Thoracic aorta (tissue), 2 donors: ENCODE results near the gene DUSP6. TPM values are rescaled to one million over a fixed set of nuclear protein-coding genes. Genes with fewer than 3 reads are reported as not detected.

Source experiments
- ATAC-seq: fragments of 150-250 bp; one replicate; pipeline ENCODE4 v1.8.0; 2017; ENCODE audit warnings: low read depth; ENCODE audit not compliant: insufficient number of reproducible peaks, low FRiP score
- DNase-seq: peaks from one replicate; pipeline ENCODE4 v3.0.0-alpha.2; 2020; ENCODE audit warnings: low spot score
- H3K27ac ChIP-seq, 2 donors: fragments of 200-600 bp; sonication (generic); 1 replicate in 1 of 2; 2 replicates in 1 of 2; pipeline ENCODE4 v1.5.1; 2016; ENCODE audit warnings: mild to moderate bottlenecking in 2 of 2, moderate library complexity in 2 of 2
- H3K27me3 ChIP-seq: fragments of 200-600 bp; sonication (generic); replicated peaks from 2 replicates; pipeline ENCODE4 v1.6.0; 2016; ENCODE audit warnings: mild to moderate bottlenecking; ENCODE audit not compliant: insufficient read depth
- H3K36me3 ChIP-seq: fragments of 200-600 bp; sonication (generic); one replicate; pipeline ENCODE4 v1.5.1; 2016
- H3K4me1 ChIP-seq, 2 donors: fragments of 200-600 bp; sonication (generic); 1 replicate in 1 of 2; 2 replicates in 1 of 2; pipeline versions ENCODE4 v1.5.1 to v1.6.0; 2016; ENCODE audit warnings: low read depth in 2 of 2, mild to moderate bottlenecking in 1 of 2; ENCODE audit not compliant: control insufficient read depth in 1 of 2
- H3K4me3 ChIP-seq: fragments of 200-600 bp; sonication (generic); 2 replicates; pipeline ENCODE4 v1.5.1; 2016; ENCODE audit warnings: mild to moderate bottlenecking
- H3K9me3 ChIP-seq: fragments of 200-600 bp; sonication (generic); 2 replicates; pipeline ENCODE4 v1.5.1; 2016
- total RNA-seq, 2 donors: library from RNA; depleted of rRNA; stranded (reverse); fragments of >200 nt; gene quantifications; one replicate each; pipeline versions ENCODE4 v1.1.0 to v1.2.3, GENCODE V29; 2016
- TF ChIP-seq, protein P1 (sequence below): fragments of 200-600 bp; sonication (generic); IDR thresholded peaks from one replicate; pipeline ENCODE4 v1.5.1; 2019; ENCODE audit warnings: antibody characterized with exemption

Gene DUSP6
- total RNA-seq, 2 donors from 2014 or later, result 103 to 147 TPM

DNA sequence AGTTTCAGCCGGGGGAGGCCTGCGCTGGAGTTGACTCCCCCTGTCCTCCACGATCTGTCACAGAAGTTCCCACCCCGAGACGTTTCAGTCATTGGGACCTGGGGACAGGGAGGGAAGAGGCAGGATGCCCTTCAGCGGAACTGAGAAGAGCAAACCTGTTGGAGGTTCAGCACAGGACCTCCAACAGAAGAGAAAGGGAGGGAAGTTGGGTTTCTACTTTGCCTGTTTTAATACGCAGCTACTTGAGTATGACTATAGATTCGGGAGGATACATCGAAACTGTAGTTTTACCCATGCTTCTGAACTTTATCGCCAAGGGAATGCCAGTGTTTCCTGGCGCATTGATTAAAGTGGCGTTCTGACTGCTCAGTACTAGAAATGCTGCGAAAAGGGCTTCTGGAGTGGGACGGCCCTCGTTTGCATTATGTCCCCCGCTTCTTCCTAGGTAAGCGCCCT is 2.3 kb upstream of the DUSP6 start:
- no peak for DNase-seq
- Histone ChIP-seq H3K36me3 (no peaks in the 10 kb centered on the region), H3K27me3 (no peaks in the 10 kb centered on the region), H3K4me3 (peak overlapping the region; percentile 76), H3K9me3 (no peaks in the 10 kb centered on the region), H3K27ac (peak overlapping the region; percentile 97 to 99), H3K4me1 (peaks cover 9 to 31% of the 10 kb centered on the region in 2 donors)
- TF ChIP-seq, protein P1, sequence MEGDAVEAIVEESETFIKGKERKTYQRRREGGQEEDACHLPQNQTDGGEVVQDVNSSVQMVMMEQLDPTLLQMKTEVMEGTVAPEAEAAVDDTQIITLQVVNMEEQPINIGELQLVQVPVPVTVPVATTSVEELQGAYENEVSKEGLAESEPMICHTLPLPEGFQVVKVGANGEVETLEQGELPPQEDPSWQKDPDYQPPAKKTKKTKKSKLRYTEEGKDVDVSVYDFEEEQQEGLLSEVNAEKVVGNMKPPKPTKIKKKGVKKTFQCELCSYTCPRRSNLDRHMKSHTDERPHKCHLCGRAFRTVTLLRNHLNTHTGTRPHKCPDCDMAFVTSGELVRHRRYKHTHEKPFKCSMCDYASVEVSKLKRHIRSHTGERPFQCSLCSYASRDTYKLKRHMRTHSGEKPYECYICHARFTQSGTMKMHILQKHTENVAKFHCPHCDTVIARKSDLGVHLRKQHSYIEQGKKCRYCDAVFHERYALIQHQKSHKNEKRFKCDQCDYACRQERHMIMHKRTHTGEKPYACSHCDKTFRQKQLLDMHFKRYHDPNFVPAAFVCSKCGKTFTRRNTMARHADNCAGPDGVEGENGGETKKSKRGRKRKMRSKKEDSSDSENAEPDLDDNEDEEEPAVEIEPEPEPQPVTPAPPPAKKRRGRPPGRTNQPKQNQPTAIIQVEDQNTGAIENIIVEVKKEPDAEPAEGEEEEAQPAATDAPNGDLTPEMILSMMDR, result no peak
- ATAC-seq, result no peak

DNA sequence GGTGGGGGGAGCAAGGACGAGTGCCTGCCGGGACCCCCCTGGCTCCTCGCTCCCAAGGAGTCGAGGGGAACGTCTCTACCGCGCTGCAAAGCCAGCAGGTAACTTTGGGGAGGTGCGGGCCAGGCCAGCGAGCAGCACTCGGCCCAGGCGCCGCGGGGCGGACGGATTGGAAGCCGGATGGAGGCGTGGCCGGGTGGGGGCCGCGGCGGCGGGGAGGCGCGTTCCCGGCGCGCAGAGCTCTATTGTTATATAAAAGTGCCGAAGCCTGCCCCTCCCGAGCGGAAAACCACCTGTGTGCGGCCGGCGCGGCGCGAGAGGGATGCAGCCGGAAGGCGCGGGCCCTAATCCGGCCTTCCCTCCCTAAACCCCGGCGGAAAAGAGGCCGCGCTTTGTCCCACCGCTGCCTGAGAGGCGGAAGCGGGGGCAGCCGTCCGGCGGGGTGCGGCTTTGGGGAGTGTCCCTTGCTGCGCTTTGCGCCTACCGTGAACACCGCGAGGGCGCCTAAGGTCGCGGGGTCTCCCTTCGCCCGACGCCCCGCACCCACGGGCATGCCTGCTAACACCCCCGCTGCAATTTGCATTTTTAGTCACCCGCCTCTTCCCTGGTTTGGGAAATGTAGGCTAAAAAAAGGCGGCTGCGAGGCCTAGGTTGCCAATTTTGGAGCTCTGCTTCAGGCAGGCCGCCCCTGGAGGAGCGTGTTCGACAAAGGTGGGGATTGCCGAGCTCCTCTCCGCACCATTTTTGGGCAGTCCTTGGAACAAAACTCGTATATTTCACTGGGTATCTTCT is 1.7 kb upstream of the DUSP6 start:
- H3K27ac ChIP-seq, result peak overlapping the region; percentile 97 to 99
- H3K4me3 ChIP-seq, result peak overlapping the region; percentile 76
- no peaks in the 10 kb centered on the region for H3K9me3 ChIP-seq
- H3K27me3 ChIP-seq, result no peaks in the 10 kb centered on the region
- H3K36me3 ChIP-seq, result no peaks in the 10 kb centered on the region
- H3K4me1 ChIP-seq, result peaks cover 10 to 37% of the 10 kb centered on the region in 2 donors
- TF ChIP-seq, protein P1, result no peak
- peak; percentile 27 for ATAC-seq
- no peak for DNase-seq

DNA sequence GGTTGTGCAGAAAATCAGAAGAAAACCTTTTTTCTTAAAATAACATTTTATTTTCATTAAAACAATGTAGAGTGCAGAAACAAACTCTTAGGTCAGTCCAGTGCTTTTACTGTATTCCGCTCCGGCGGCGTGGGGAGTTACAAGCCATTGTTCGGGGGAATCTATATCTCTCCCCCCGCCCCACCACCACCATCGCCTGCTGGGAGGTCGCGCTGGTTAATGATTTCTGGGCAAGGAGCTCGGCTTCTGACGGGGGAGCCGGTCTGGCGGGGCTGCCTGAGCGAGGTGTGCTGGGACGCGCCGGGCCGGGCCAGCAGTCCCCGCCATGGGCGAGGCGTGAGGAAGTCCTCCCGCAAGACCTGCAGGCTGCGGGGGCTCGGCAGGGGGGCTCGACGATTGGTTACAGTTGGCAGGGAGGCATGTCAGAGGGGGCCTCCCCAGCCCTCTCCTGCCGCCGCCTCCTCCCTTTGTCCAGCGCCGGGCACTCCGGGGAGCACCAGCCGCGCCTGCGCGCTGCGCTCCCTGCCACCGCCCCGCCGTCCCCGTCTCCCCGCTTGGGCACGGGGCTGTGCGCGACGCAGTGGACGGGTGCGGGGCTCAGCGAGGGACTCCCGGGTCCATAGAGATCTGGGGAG is 1.0 kb upstream of the DUSP6 start:
- ATAC-seq (peak; percentile 35), DNase-seq (no peak)
- Histone ChIP-seq H3K36me3 (no peaks in the 10 kb centered on the region), H3K9me3 (no peaks in the 10 kb centered on the region), H3K27me3 (no peaks in the 10 kb centered on the region), H3K27ac (peak overlapping the region; percentile 97 to 99), H3K4me3 (peak overlapping the region; percentile 76), H3K4me1 (peaks cover 13 to 44% of the 10 kb centered on the region in 2 donors)
- TF ChIP-seq, protein P1, result no peak

DNA sequence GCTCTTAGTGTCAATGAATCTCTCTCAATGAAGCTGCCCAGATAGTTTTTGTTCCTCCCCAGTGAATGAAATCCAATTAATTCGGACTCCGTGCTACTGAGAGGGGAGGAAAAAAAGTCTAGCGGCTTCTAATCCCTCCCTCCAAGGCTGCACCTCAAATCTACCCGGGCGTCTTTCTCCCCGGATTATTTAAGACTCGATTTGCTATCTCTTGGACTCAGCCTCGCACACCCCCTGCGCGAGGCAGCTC is 134 bp downstream of the DUSP6 start:
- H3K27ac ChIP-seq, result peak overlapping the region; percentile 97 to 99
- H3K4me1 ChIP-seq, result peaks cover 13 to 53% of the 10 kb centered on the region in 2 donors
- H3K9me3 ChIP-seq, result no peaks in the 10 kb centered on the region
- H3K27me3 ChIP-seq, result no peaks in the 10 kb centered on the region
- TF ChIP-seq, protein P1, result no peak
- H3K36me3 ChIP-seq, result no peaks in the 10 kb centered on the region
- peak overlapping the region; percentile 76 for H3K4me3 ChIP-seq
- no peak for DNase-seq
- ATAC-seq, result no peak

DNA sequence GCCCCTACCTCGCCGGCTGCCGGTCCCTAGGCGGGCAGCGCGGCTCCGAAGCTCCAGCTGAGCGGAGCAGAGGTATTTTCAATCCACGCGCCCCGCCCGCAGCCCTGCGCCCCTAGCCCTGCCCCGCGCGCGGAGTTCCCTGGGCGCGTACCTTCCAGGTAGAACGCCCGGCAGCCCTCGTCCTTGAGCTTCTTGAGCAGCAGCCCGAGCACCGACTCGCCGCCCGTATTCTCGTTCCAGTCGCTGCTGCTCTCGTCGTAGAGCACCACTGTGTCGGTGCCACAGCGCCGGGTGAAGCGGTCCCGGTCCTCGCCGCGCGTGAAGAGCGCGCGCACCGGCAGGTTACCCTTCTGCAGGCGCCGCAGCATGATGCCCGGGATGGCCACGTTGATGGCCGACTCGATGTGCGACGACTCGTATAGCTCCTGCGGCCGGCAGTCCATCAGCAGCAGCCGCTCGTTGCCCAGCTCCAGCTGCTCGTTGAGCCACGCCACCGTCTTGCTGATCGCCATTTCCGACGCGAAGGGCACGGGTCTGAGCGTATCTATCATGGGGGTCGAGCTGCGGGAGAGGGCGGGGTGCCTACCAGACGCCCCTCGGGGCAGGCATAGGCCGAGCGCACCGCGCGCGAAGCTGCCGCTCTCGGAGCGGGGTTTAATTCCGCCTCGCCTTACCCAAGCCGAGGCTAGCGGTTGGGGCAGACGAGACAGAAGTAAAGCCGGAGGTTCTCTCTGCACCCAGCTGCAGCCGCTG is 636 bp downstream of the DUSP6 start:
- Histone ChIP-seq H3K9me3 (no peaks in the 10 kb centered on the region), H3K4me1 (peaks cover 13 to 54% of the 10 kb centered on the region in 2 donors), H3K27me3 (no peaks in the 10 kb centered on the region), H3K27ac (peak overlapping the region; percentile 97 to 99), H3K4me3 (peak overlapping the region; percentile 76), H3K36me3 (no peaks in the 10 kb centered on the region)
- TF ChIP-seq, protein P1, result no peak
- no peak for DNase-seq
- no peak for ATAC-seq
